B cell (primary cell): ENCODE measurements around the gene RFK.

ENCODE experiments used
- EZH2 ChIP-seq: IDR thresholded peaks from 2 replicates; pipeline ENCODE4 v1.6.1; 2012; ENCODE audit warnings: borderline replicate concordance, low read depth, mild to moderate bottlenecking, moderate library complexity, low read length; ENCODE audit not compliant: insufficient read depth, poor library complexity, severe bottlenecking
- TF ChIP-seq, protein P1 (sequence below): fragments of 200-600 bp; IDR thresholded peaks from one replicate; pipeline ENCODE4 v1.8.0; 2022; ENCODE audit warnings: antibody characterized with exemption, mild to moderate bottlenecking

DNA sequence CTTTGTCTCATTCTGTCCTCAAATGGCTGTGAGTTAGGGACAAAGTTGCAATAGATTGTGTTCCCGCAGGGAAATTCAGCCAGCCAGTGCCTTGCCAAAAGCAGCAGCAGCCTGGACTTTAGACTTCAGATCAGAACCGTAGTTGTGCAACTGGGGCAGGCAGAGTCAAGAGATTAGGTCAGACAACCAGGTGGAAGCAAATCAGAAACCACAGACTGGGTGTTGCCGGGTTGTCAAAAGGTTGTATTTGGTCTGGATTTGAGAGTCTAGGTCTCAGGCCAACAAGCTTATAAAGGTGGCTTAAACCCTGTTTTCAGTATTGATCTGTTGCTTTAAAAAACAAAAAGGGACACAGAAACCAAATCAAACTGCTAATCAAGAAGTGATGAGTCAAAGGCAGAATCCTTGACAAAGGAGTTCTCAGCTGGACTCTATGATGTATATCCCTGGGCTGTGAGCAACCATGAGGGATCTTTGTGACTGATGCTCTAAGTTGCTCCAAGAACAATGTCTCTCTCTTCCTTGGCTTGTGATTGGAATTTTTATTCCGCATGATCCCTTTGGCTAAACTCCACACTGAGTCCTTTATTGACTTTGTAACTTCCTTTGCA, 20.9 kb downstream of the RFK start:
- TF ChIP-seq, protein P1, sequence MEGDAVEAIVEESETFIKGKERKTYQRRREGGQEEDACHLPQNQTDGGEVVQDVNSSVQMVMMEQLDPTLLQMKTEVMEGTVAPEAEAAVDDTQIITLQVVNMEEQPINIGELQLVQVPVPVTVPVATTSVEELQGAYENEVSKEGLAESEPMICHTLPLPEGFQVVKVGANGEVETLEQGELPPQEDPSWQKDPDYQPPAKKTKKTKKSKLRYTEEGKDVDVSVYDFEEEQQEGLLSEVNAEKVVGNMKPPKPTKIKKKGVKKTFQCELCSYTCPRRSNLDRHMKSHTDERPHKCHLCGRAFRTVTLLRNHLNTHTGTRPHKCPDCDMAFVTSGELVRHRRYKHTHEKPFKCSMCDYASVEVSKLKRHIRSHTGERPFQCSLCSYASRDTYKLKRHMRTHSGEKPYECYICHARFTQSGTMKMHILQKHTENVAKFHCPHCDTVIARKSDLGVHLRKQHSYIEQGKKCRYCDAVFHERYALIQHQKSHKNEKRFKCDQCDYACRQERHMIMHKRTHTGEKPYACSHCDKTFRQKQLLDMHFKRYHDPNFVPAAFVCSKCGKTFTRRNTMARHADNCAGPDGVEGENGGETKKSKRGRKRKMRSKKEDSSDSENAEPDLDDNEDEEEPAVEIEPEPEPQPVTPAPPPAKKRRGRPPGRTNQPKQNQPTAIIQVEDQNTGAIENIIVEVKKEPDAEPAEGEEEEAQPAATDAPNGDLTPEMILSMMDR: no peak
- no peak for TF ChIP-seq EZH2
